Fibroblast of gingiva (primary cell): ENCODE measurements around the gene LAMTOR3.

Experiments used
- DNase-seq: peaks from one replicate; pipeline ENCODE4 v3.0.0-alpha.2; 2011; ENCODE audit warnings: low read depth

LAMTOR3 gene

GRCh38 chr4:99894161-99894997, at the start of gene LAMTOR3:
Gene LAMTOR3 (minus strand): TSS chr4:99894427. CDS start chr4:99893963, 464 bp downstream.
- DNase-seq, result peak; percentile 87

GRCh38 chr4:99938243-99938753, 44.1 kb upstream of the LAMTOR3 start:
- DNase-seq, result no peak

GRCh38 chr4:99934891-99935290, 40.7 kb upstream of the LAMTOR3 start:
- DNase-seq, result no peak

DNA sequence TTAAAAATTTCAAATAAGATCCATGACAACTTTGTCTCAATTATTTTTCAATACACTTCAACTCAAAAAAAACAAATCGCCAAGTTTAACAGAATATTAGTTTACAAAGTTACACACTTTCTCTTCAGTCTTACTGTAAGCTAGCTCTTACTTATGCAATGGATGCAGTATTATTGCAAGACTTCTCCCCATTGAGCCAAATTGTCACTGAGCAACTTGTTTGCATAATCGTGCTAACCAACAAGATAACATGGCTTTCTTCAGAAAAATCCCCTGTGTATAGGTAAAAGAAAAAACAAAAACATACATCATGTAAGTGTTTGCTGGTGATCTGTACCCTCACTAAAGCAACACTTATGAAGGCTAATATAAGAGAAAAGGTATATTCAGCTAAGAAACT, 33.3 kb upstream of the LAMTOR3 start:
- peak; percentile 51 for DNase-seq

- DNase-seq, result no peak
Measured at GRCh38 chr4:99921174-99921573, 26.9 kb upstream of the LAMTOR3 start.

DNA sequence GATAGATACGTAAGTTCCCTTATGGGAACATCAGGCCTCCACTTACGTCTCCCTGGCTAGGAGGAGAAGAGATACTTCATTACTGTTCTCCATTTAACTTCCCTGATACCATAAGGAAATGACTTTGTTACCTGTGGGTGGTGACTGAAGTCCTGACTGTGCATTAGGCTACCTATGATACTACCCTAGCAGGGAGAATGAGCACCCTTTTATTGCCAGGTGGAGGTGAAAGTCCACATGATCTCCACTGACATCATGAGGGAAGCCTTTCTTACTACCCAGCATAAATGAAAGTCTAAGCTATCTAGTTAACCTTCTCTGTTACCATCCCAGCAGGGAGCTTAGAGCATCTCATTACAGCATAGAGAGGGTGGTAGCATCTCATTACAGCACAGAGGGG, 24.4 kb upstream of the LAMTOR3 start:
- no peak for DNase-seq

DNA sequence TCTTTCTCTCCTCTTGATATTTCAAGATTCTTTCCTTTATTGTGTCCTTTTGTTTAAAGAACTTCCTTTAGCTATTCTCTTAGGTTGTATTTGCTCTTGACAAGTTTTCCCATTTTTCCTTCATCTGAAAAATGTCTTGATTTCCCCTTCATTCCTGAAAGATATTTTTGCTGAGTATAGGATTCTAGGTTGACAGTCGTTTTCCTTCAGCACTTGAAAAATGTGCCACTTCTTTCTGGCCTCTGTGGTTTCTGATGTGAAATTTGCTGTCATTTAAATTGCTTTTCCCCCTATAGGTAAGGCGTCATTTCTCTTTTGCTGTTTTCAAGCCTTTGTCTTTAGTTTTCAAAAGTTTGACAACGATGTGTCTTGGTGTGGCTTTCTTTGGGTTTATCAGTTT, 23.3 kb upstream of the LAMTOR3 start:
- no peak for DNase-seq

DNA sequence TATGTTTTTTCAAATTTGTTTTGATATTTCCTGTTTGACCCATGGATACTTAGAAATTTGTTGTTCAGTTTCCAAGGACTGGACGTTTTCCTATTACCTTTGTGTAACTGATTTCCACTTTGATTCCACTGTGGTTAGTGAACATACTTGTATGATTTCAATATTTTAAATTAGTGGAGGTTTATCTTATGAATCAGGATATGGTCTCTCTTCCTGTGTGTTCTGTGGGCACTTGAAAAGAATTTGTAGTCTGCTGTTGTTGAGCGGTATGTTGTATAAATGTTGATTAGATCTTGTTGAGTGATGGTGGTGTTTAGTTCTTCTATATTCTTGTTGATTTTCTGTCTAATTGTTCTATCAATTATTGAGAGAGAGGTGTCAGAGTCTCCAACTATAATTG, 21.2 kb upstream of the LAMTOR3 start:
- DNase-seq, result no peak

DNA sequence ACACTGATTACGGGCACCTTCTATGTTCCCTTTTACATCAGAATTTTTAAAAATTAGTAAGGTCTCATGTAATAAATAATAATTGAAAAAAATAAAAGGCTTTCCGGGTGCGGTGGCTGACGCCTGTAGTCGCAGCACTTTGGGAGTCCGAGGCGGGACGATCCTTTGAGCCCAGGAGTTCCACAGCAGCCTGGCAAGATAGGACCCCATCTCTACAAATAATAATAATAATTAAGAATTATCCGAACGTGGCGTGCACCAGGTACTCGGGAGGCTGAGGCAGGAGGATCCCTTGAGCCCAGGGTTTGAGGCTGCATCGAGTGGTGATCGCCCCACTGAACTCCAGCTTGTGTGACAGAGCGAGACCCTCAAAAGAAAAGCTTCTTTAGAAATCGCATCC, 771 bp upstream of the LAMTOR3 start:
- no peak for DNase-seq

DNA sequence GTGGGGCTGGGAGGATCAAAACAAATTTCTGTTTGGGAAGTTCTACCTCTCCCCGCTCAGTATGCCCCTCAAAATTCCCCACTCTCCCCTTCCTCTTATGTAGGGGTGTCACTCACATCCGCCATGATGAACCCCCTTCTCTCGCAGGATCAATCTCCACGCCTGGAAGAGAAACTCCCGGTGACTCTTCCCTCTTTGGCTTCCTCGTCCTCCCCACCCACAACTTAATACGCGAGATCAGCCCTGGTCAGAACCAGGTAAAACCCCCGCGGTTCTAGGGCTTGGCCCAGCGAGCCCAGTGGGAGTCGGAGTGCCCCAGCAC, 427 bp downstream of the LAMTOR3 start:
- no peak for DNase-seq

DNA sequence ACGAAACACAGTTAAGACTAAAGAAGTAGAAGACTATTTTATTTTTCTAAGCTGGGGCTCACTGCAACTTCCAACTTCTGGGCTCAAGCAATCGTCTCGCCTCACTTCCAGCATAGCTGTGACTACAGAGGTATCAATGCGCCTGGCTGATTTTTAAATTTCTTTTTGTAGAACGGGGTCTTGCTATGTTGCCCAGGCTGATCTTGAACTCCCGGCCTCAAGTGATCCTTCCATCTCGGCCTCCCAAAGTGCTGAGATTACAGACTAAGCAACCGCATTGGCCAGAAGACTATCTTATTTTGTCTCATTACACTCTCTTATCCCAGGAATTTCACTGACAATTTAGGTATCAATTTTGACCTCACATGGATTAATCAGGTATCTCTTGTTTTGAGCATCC, 1.2 kb downstream of the LAMTOR3 start:
- DNase-seq, result no peak

DNA sequence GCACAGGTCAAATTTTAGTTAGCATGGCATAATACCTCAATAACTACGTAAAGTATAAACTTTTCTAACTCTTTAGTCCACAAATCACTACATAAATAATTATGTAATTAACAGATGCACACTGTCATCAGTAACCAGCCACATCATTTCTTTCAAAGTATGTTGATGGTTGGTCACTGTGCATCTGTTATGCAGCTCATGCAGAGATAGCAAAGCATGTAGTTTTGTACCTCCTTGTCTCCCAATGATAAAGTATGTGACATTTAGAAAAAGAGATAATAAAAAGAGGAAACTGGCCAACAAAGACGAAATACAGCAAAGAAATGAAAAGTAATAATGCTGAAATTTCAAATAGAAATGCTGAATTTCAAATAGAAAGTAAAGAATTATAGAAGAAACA, 2.9 kb downstream of the LAMTOR3 start:
- DNase-seq, result no peak

DNA sequence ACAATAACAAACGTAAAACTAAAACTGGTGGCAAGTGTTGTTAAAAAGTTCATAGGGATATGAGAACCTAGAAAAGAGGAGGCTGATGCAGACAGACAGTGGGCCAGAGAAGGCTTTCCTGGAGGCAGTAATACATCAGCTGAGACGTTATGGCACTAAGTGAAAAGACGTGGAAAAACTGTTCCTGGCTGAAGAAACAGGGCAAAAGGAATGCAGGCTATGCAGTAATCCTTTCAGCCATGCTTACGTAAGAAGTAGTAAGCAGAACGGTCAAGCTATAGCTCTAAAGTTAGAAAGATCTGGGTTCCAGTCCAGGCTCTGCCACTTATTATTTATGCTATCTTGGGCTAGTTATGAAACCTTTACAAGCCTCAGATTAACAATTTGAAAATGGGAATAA, 6.4 kb downstream of the LAMTOR3 start:
- DNase-seq, result peak; percentile 51

- DNase-seq, result peak; percentile 22
Measured at GRCh38 chr4:99886146-99886545, 8.1 kb downstream of the LAMTOR3 start.

GRCh38 chr4:99885687-99886086, 8.5 kb downstream of the LAMTOR3 start:
- DNase-seq, result no peak

DNA sequence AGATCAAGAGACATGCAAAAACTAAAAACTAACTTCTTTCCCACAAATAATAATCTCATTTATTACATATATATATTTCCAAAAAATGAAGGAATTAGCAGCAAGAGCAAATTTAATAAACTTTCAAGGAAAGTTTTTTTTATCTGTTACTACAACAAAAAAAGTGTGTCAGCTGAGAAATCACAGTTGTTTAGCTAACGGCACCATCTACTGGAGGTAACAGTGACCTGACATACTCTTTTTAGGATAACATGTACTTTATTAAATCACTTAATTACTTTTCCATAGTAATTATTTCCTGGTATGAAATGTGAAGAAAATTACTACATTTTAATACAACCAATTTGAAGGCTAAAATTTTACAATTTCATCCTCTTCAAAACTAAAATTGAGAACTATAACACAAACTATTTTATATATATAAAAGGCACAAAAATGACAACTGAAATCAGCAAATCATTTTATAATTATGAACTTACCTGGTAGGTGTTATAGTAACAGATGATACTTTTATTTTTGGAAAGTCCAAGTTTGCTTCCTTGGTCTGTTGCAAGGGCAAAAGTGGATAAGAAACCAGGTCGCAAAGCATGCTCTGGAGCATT, 9.1 kb downstream of the LAMTOR3 start:
- DNase-seq, result peak; percentile 36

DNA sequence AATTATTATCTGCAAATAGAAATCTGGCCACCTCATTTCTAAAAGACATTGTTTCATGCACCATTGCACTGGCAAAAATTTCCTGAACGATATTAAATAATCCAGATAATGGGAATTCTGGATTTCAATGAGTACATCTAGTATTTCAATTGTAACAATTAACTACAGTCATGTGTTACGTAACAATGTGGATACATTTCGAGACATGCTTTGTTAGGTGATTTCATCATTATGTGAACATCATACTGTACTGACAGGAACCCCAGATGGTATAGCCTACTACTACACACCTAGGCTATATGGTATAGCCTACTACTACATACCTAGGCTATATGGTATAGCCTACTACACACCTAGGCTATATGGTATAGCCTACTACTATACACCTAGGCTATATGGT, 14.8 kb downstream of the LAMTOR3 start:
- peak; percentile 12 for DNase-seq

GRCh38 chr4:99878604-99879003, 15.6 kb downstream of the LAMTOR3 start:
- DNase-seq, result no peak

- DNase-seq, result no peak
Measured at GRCh38 chr4:99876946-99877345, 17.3 kb downstream of the LAMTOR3 start.

GRCh38 chr4:99875071-99875470, 19.2 kb downstream of the LAMTOR3 start:
- DNase-seq, result no peak

GRCh38 chr4:99872570-99872969, 21.7 kb downstream of the LAMTOR3 start:
- DNase-seq, result no peak

DNA sequence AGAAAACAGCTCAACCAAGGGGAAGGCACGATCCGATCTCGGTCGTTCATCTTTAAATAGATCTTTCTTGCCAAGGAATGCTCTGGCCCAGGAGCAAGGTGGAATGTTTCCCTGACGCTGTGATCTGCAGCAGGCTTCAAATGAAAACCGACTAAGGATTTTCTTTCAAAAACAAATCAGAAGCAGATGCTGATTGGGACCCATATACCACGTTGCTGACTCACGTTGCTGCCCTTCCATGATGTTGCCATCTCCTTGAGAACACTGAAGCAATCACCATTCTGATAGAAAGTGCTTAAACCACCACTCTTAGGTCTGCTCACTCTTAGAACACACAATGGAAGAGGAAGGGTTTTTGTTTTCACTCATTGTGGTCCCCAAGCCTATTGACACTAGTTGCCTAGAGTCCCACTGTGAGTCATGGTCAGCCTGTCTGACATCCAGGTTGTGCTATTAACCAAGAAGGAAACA, 26.1 kb downstream of the LAMTOR3 start:
- peak; percentile 94 for DNase-seq

DNA sequence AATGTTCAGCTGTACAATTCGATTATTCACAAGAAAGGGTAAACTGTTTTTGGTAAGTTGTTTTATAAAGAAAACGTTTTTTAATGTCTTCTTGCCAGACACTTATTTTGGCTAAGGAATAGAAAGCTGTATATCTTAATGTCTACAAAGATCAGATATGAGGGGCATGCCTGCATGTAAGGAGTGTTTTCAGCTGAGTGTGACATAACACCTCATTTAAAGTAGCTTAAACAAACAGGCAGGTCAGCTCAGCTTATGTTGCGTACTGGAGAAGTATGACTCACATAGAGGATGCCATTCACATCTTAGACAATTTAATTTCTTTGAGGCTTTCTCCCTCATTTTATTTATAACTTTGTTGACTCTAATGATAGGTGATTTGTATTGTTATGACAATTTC, 30.4 kb downstream of the LAMTOR3 start:
- no peak for DNase-seq
